CD1c-positive myeloid dendritic cell (primary cell): ENCODE measurements around the gene ERGIC3.

ENCODE experiments used
- DNase-seq: peaks from one replicate; pipeline ENCODE4 v3.0.0-alpha.2; 2016; ENCODE audit errors: extremely low spot score

Gene ERGIC3

DNA sequence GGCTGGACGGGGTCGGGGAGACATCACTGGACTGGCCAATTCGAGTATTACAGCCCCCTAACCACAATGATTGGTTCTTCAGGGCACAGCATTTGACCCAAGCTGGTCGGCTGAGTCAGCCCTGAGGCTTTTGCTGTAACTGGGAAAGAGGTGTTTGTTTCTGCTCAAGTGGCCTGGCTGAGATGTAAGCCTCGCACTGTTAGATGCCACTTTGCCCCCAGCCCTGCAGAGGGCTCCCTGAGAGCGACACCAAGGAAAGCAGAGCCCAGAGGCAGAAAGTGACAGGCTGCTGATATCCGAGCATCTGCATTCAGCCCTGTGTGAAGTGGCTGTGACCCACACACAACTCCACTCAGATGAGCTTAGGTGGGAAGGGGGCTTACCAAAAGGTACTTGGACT lies 19.4 kb downstream of the ERGIC3 start:
- peak; percentile 13 for DNase-seq

DNA sequence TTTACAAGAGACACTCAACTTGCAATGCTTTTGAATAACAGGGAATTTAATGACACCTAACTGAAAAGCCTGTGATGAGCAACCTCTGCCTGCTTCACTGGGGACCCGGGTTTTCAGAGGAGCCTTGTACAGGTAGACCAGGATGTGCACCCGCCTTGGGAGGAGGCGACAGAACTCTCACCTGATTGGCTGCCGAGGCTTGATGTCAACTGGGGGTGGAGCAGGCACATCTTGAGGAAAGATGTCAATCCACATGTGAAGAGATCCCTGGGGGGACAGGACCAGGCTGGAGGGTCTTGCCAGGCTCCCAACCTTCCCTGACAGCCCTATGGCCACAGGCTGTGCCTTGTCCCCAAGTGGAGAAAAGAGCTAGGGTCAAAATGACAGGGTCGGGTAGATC lies 19.8 kb downstream of the ERGIC3 start:
- no peak for DNase-seq

DNA sequence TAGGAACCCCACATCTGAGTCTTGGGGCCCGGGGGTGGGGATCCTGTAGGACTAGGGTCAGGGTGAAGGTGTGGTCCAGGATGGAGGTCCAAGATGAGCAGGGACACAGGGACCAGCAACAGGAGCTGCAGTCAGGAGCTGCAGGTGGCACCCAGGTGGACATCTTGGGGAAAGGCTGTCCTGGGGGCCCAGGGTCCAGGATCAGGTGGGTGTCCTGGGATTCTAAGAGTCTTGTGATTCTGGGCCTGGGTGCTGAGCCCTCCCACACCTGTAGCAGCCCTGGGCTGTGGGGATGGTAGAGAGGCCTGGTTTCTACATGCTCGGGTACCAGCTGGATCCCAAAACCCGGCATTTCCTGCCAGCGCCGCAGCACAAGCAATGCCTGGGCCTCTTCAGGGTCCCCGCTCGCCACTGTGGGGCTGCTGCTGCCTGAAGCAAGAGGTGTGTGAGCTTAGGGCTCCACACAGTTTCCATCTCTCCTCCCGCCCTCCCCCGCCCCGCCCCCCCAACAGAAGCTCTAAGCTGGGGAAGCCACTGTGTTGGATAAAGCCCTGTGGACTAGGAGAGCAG lies 20.7 kb downstream of the ERGIC3 start:
- no peak for DNase-seq

DNA sequence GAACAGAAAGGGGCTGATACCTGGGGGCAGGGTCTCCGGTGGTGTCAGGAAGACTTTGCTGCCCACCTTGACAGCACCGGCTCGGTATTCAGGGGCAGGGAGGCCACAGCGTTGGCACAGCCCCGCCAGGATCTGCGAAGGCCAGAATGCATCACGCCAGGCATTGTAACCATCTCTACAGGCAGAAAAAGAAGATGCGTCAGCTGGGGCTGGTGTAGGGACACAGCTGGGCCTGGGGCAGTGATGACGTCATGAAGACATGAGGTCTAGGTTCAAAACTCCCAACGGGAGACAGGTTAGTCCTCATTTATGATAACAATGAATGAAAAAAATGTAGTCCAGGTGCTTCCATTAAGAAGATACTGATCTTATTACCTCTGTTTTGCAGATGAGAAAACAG lies 22.0 kb downstream of the ERGIC3 start:
- DNase-seq = no peak

DNA sequence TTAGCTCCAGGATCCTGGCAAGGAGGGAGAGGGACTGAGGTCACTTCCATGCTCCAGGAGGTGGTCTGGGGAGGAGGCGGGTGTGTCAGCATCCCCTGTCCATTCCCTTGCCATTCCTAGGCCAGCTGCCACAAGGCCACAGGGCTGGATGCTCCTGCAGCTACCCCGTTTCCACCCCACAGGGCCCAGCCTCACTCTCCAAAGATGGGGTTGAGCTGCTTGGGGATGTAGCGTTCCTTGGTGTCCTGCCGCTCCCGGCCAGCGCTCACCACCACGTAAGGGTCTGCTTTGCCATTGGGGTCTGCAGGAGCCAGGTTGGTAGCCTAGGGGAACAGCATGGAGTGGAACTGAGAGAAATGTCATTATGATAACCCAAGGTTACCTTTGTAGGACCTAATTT lies 23.0 kb downstream of the ERGIC3 start:
- DNase-seq = no peak

DNA sequence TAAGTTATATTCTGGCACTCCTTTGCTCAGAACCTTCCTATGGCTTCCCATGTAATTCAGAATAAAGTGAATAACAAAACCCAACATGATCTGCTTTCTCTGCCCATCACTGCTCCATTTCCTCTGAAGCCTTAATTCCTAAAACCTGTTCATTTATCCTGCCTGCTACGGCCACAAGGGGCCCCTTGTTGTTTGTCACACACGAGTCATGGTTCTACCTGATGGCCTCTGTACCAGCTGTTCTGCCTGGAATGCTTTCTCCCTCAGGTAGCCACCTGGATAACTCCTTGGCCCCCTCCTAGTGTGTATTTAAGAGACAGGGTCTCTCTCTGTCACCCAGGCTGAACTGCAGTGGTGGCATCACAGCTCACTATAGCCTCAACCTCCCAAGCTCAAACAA lies 26.8 kb downstream of the ERGIC3 start:
- DNase-seq = no peak

DNA sequence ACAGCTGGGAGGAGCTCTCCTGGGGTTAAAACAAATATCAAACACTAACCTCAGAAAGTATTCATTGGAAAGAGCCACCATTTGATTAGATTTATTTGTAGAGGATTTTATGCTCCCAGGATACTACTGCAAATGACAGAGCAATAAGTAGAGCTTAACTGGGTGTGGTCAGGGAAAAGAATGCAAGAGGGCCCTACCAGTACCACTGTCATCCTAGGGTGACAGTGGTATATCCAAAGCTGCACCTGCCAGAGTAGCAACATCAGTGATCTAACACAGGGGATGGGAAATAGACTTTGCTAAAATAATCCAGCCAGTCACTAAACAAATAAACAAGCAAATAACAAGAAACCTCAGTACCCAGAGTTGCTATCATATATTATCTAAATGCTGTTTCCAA lies 29.7 kb downstream of the ERGIC3 start:
- DNase-seq = no peak

DNA sequence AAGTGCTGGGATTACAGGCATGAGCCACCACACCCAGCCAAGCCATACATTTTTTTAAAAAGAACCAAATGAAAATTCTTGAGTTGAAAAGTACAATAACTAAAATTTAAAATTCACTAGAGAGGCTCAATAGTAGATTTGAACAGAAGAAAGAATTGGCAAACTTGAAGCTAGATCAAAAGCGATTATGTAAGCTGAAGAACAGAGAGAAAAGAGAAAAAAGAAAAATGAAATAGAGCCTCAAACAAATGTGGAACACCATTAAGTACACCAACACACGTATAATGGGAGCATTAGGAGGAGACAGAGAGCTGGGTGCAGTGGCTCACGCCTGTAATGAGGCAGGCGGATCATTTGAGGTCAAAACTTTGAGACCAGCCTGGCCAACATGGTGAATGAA lies 31.0 kb downstream of the ERGIC3 start:
- DNase-seq = no peak

DNA sequence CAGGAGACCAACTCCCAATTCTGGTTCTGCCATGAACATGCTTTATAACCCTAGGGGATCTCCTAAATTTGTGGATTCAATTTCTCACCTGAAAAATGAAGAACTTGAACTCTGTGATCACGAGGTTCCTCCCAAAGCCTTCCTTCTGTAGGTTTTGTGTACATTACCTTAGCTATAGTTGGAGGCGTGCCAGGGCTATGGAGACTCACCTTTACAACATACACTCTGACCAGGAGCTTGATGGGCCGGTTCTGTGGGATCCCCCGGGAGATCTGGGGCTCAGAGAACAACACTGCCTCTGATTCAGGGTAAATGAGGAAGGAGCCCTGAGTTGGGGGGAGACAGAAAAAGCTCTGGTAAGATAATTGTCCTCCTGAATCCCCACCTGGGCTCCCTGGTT lies 34.1 kb downstream of the ERGIC3 start:
- DNase-seq = no peak

DNA sequence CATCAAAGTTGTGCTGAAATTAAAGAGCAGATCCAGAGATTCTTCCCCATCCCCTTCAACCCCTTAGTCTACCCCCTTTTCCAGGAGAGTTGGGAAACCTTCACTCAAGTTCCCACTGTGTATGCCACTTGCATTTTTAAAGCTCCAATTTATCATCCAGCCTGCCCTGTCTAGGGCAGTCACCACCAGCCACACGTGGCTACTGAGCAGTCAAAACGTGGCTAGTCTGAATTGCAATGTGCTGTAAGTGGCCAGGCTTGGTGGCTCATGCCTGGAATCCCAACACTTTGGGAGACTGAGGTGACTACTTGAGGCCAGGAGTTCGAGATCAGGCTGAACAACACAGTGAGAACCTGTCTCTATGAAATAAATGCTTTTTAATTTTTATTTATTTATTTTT lies 34.9 kb downstream of the ERGIC3 start:
- DNase-seq = no peak

DNA sequence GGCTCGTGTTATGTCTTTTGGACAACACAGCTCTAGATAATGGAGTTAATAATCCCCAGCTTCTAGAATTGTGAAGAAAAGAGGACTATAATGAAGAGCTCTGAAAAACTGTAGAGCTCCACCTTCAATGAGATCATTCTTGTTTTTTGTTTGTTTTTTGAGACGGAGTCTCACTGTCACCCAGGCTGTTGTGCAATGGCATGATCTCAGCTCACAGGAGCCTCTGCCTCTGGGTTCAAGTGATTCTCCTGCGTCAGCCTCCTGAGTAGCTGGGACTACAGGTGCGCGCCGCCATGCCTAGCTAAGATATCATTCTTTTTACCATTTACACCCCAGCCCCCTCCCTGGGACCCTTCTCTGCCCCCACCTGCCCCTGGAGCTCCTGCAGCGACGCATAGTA lies 36.6 kb downstream of the ERGIC3 start:
- DNase-seq = no peak

DNA sequence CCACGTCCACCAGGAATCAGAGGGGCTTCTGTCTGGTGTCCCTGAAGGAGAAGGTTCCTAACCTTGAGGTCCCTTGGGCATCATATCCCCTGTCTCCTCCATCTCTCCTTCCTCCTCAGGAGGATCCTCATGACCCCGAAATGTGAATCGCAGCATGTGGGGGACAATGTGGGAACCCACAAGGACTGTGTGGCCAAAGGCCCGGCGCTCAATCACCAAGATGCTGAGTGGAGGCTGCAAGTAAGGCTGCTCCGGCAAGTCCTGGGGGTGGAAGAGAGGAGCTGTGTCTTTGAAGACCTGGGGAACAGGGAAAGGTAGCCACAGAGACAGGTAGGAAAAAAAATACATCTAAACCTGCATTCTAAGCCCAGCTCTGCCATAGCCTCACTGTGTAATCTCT lies 37.3 kb downstream of the ERGIC3 start:
- DNase-seq = no peak

DNA sequence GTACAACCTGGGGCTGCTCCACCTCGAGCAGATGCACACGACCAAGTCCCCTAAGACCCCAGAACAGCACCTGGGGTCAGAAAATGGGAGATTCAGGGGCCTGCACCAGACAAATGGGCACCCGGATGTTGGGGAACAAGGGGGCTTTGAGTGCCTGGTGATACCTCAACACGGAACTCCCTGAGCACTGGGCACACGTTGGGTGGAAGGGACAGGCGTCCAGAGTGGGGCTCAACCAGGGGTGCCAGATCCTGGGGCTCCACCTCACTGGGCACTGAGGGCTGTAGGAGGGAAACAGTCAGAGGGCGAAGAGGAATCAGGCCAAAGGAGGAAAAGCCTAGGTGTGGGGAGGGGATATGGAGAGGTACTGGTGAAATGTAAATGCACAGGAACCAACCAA lies 40.3 kb downstream of the ERGIC3 start:
- no peak for DNase-seq

DNA sequence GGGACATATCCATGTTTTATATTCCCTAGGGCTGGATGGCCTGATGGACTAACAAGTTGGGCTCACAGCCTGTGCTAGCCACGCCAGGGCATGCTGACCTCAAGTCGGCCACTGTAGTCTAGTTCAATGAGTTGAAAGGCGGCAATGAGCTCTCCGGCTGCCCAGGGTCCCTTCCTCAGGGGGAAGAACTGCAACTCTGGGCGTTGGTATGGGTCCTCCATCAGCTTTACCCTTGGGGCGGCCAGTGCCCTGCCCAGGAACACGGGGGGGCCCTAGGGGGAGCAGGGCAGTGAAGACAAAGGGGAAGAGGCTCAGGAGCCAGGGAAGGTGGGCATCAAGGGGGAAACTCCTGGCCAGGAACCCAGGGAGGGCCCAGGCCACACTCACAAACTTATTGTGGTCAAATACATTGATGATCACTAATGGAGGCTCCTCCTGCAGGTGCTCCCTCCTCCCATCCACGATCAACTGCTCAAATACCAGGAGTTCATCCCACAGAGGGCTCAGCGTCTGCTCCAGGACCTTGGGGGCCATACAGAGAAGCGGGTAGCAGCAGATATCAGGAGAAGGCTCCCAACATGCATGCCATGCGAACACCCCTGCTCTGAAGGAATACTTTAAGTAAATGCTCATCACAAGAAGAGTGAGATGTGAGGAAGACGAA lies 41.0 kb downstream of the ERGIC3 start:
- no peak for DNase-seq

DNA sequence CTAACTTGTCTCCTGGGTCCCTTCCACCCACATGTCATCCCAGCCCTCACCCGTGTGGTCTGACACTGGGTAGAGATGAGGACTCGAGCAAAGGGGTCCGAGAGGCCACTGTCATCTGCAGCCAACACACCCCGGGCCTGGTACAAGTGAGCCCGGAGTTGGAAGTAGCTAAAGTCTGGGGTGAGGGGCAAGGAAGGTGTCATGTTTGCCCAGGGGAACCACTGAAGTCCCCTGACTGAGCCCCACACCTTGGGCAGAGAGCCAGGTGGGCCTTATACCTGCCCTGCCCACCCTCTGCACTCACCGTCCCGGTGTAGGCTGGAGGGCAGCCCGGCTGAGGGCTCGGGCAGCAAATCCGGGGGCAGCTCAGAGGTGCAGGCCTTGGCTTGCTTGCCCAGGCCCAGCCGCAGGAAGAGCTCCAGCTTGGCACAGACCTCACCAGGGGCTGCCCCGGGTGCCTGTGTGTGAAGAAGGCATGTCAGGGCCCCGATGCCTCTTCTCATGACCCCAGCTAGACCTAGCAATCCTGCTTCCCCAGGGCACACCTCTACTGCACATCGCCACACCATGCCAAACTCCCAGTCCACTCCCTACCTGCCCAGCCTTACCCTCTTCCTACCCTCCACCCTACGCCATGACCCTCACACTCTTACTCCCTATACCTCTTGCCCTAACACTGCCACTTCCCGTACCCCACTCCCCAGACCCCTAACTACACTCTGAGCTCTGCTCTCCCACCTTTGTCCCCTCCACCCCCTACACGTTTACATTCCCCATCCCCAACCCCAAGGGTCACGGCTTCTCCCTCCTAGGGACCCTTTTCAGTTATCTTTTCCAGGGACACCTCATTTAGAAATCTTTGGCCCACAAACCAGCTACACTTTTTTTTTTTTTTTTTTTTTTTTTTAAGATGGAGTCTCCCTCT lies 42.0 kb downstream of the ERGIC3 start:
- DNase-seq = no peak

DNA sequence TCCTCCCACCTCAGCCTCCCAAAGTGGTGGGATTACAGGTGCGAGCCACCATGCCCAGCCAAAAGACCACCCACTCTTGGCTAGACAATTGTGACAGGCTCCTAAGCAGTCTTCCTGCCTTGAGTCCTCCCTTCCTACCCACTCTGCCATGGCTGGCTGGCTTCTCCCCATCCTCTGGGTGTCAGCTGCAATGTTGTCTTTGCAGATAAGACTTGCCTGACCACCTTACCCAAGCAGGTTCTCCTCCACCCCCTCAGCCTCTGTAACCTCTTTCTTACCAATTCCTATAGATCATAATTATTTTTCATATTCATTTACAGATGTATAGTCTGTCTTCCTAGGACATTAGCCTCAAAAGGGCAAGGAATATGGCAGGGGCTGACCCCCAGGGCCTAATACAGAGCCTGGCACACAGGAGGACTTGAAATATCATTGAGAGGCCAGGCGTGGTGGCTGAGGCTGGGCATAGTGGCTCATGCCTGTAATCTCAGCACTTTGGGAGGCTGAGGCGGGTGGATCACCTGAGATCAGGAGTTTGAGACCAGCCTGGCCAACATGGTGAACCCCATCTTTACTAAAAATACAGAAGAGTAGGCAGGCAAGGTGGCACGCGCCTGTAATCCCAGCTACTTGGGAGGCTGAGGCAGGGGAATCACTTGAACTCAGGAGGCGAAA lies 45.0 kb downstream of the ERGIC3 start:
- no peak for DNase-seq

DNA sequence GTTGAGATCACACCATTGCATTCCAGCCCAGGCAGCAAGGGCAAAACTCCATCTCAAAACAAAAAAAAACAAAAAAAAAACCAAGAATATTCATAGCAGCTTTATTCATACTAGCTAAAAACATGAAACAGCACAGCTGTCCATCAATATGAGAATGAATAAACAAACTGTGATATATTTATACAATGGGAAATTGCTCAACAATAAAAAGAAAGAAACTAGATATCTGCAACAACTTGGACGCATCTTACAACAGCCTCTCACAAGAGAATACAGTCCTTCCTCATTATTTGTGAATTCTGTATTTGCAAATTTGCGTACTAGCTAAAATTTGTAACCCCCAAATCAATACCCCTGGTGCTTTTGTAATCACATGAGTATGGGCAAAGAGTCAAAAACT lies 45.6 kb downstream of the ERGIC3 start:
- DNase-seq = no peak

DNA sequence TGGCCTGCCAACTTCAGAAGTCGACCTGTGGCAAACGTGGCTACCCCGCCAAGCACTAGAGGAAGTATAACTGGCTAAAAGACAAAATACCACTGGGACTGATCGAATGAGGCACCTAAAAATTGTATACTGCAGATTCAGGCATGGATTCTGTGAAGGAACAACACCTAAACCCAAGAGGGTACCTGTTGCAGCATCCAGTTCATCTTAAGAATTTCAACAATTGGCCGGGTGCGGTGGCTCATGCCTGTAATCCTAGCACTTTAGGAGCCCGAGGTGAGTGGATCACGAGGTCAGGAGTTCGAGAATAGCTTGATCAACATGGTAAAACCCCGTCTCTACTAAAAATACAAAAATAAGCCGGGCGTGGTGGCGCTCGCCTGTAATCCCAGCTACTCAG lies 46.5 kb downstream of the ERGIC3 start:
- no peak for DNase-seq

DNA sequence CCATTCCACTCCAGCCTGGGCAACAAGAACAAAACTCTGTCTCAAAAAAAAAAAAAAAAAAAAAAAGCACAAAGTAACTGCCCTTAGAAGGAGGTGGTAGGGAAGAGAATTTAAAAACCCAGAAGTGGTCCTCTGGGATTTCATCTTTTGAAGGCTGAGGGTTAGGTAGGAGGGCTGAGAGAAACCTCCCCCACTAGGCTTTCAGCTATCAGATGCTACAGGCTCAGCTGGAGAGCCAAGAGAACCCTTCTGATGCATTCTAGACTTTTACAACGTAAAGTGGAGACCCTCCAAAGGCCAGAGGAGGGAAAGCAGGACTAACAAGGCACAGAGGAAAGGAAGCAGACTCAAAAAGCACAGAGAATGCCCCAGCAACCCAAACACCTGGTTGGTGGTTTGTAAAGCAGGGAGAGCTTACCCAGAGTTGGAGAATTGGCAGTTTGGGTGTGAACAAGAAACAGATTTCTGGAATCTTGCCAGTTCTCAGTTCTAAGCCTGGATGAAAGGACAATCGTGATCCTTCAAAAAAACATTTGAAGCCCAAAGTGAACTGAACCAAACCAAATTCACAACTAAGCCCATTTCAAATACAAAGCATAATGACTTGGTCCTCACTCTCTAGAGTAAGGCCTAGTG lies 50.6 kb downstream of the ERGIC3 start:
- DNase-seq = no peak

DNA sequence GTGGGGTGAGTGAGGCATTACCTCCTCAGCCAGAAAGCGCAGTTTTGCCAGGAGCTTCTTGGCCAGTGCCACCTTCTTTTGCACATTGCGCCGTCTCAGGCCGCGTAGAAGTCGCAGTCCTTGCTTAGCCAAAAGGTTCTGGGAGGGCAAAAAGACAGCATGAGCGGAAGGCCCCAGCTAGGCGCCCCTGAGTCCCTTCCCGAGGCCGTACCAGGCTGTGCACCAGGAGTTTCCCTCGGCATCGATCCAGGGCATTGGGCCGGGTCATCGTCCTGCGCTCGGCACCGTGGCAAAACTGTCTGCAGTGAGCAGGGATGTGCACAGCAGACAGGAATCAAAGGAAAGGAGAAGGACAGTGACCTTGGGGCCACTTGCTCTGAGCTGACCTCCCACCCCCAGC lies 53.6 kb downstream of the ERGIC3 start:
- no peak for DNase-seq

DNA sequence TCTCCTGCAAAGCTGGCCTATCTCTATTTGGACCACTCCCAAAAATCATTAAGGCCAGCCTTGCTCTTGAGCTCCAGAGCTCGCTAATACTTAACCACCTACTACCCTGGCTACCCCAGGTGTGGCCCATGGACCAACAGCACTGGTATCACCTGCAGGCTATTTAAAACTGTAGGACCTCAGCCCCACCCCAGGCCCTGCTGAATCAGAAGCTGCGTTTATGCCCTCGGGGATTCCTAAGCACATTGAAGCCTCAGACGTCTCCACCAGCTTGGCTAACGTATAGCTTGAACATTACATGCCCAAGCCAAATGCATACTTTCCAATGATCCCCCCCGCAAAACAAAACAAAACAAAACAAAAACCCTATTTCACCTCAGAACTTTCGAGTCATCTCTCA lies 54.0 kb downstream of the ERGIC3 start:
- DNase-seq = no peak

DNA sequence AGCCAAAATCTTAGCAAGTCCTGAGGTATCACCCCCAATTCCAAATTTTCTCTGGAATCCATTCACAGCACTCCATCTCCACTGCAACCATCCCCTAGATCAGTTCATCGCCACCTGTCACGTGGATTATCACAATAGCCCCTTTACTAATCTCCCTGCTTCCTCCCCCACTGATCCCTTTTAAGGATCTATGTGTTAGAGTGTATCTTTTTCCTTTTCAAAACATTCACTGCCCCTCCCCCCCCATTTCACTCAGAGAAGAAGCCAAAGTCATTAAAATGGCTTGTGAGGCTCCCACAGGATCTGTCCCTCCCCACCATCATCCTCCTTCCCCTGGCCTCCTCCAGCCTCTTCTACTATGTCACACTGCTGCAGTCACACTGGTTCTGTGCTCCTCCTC lies 55.3 kb downstream of the ERGIC3 start:
- DNase-seq = no peak
